ENCODE data around the gene TMEM220. TPM values are rescaled to one million over a fixed set of nuclear protein-coding genes. Genes with fewer than 3 reads are reported as not detected.

Gene TMEM220
- 5.8 TPM for polyA plus RNA-seq (2013, experiment 1 of 2; ENCODE audit: insufficient read length)
- 6.2 TPM for polyA plus RNA-seq (2013, experiment 2 of 2; ENCODE audit: insufficient read length)

GRCh38 chr17:10729334-10730193 is at the start of gene TMEM220:
Gene TMEM220, minus strand, starts transcription at chr17:10730023. Its CDS starts 172 bp downstream, at chr17:10729851.
- peak; percentile 72 for DNase-seq

- no peak for DNase-seq
Observed at GRCh38 chr17:10779609-10780008, 49.8 kb upstream of the TMEM220 start.

- no peak for DNase-seq
Observed at GRCh38 chr17:10777890-10778289, 48.1 kb upstream of the TMEM220 start.

GRCh38 chr17:10777131-10777807 is 47.4 kb upstream of the TMEM220 start:
- DNase-seq: no peak

GRCh38 chr17:10776381-10776780 is 46.6 kb upstream of the TMEM220 start:
- DNase-seq: no peak

GRCh38 chr17:10775740-10776356 is 46.0 kb upstream of the TMEM220 start:
- DNase-seq: no peak

- DNase-seq: no peak
Observed at GRCh38 chr17:10775058-10775457, 45.2 kb upstream of the TMEM220 start.

GRCh38 chr17:10773391-10773790 is 43.6 kb upstream of the TMEM220 start:
- no peak for DNase-seq

- no peak for DNase-seq
Observed at GRCh38 chr17:10772425-10773380, 42.9 kb upstream of the TMEM220 start.

- DNase-seq: no peak
Observed at GRCh38 chr17:10771148-10771547, 41.3 kb upstream of the TMEM220 start.

- DNase-seq: no peak
Observed at GRCh38 chr17:10769840-10770239, 40.0 kb upstream of the TMEM220 start.

- DNase-seq: no peak
Observed at GRCh38 chr17:10768750-10769251, 39.0 kb upstream of the TMEM220 start.

GRCh38 chr17:10767232-10767631 is 37.4 kb upstream of the TMEM220 start:
- DNase-seq: no peak

- no peak for DNase-seq
Observed at GRCh38 chr17:10762037-10762436, 32.2 kb upstream of the TMEM220 start.

- no peak for DNase-seq
Observed at GRCh38 chr17:10761281-10761680, 31.5 kb upstream of the TMEM220 start.

- DNase-seq: no peak
Observed at GRCh38 chr17:10758062-10758461, 28.2 kb upstream of the TMEM220 start.

GRCh38 chr17:10757647-10758046 is 27.8 kb upstream of the TMEM220 start:
- DNase-seq: no peak

GRCh38 chr17:10757067-10757466 is 27.2 kb upstream of the TMEM220 start:
- no peak for DNase-seq

- no peak for DNase-seq
Observed at GRCh38 chr17:10756619-10757018, 26.8 kb upstream of the TMEM220 start.

- no peak for DNase-seq
Observed at GRCh38 chr17:10756185-10756584, 26.4 kb upstream of the TMEM220 start.

GRCh38 chr17:10755592-10756127 is 25.8 kb upstream of the TMEM220 start:
- no peak for DNase-seq
